Measurements from ENCODE around the gene SBF2.

The SBF2 gene

DNA sequence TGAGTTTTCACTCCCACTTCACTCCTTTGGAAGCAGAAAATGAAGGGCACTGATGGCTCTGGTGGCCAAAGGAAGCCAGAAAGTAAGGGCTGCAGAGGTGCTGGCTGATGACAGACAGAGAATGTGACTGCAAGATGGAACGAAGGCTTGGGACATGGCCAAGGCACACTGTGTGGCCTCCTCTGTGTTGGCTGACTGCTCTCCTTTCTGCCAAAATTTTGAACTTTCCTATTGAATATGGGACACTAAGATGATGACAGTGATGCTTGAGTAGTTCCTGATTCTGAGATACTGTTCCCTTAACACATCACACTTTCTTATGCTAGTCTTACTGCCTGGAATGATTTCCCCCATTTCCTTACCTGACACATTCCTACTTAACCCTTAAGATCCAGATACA lies 473.8 kb downstream of the SBF2 start:
- H3K4me3 ChIP-seq (ENCODE audit: low read depth, low read length), result no peak overlapping the region
- no peak for DNase-seq (ENCODE audit: low read depth)
- in situ Hi-C loops (cut with HindIII; ENCODE audit: low sequenced_read_pairs), result no loop called here
- TF ChIP-seq, protein P1, sequence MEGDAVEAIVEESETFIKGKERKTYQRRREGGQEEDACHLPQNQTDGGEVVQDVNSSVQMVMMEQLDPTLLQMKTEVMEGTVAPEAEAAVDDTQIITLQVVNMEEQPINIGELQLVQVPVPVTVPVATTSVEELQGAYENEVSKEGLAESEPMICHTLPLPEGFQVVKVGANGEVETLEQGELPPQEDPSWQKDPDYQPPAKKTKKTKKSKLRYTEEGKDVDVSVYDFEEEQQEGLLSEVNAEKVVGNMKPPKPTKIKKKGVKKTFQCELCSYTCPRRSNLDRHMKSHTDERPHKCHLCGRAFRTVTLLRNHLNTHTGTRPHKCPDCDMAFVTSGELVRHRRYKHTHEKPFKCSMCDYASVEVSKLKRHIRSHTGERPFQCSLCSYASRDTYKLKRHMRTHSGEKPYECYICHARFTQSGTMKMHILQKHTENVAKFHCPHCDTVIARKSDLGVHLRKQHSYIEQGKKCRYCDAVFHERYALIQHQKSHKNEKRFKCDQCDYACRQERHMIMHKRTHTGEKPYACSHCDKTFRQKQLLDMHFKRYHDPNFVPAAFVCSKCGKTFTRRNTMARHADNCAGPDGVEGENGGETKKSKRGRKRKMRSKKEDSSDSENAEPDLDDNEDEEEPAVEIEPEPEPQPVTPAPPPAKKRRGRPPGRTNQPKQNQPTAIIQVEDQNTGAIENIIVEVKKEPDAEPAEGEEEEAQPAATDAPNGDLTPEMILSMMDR (IDR thresholded peaks at IDR 0.05; ENCODE audit: low read depth, low read length, missing control alignments), result no peak

DNA sequence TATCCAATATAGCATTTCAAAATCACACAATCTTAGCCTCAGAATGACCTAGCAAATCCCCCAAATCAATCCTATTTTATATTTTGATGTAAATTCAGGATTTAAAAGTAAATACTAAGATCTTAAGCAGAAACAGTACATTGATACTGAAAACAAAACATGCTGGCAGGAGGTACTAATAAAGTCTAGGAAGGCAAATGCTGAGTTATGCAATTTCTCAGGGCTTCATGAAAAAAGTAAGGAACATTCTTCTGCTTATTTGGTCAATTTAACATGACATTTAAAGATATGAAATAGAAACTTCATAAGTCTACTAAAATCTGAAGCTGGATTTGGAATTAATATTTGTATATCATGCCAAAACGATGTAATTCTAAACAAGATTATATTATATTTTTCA lies 476.8 kb downstream of the SBF2 start:
- no peak overlapping the region for H3K4me3 ChIP-seq (ENCODE audit: low read depth, low read length)
- in situ Hi-C loops (cut with HindIII; ENCODE audit: low sequenced_read_pairs), result no loop called here
- DNase-seq (ENCODE audit: low read depth), result no peak
- TF ChIP-seq, protein P1 (IDR thresholded peaks at IDR 0.05; ENCODE audit: low read depth, low read length, missing control alignments), result no peak

DNA sequence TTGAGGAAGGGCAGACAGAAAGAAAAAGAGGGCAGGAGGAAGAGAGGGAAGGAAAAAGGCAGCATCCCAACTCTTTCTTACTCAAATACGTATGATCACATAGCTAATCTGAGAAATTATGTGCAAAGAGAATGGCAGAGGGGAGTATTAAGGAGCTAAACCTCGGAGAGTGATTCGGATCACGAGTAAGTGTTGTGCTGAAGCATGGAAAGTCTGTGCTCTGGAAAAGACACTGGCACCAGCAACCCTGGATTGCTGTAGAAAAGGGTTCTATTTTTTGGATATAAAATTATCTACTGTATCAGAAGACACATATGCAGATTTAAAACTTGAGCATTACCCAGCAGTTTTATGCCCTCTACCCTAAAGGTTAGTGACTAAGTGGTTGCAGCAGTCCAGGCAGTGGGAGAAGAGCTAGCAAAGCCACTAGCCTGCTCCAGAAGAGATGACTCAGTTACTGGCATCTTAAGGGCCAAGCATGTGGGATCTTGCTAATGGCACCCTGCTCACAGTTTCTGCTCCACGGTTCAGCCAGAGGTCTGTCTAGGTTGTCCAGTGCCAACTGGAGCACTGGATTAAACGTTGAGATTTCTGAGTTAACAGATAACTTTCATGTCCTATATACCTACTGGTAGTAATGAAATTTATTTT lies 478.4 kb downstream of the SBF2 start:
- TF ChIP-seq, protein P1 (IDR thresholded peaks at IDR 0.05; ENCODE audit: low read depth, low read length, missing control alignments), result no peak
- no peak overlapping the region for H3K4me3 ChIP-seq (ENCODE audit: low read depth, low read length)
- in situ Hi-C loops (cut with HindIII; ENCODE audit: low sequenced_read_pairs), result no loop called here
- DNase-seq (ENCODE audit: low read depth), result peak; percentile 40

DNA sequence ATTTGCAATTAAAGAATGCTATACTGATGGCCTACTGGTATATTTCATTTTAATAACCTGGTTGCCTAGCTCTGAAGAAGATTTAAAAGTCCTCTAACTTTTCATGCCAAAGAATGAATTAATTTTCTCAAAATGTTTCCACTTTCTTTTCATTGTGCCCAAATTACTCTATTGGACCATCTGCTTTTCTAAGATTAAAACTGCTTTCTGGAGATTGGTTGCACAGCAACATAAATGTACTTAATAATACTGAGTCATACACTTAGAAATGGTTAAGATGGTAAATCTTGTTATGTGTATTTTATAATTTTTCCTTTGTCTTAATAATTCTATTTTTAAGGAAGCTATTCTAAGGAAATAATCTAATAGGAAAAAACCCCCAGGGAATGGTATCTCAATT lies 479.9 kb downstream of the SBF2 start:
- TF ChIP-seq, protein P1 (IDR thresholded peaks at IDR 0.05; ENCODE audit: low read depth, low read length, missing control alignments), result no peak
- no peak overlapping the region for H3K4me3 ChIP-seq (ENCODE audit: low read depth, low read length)
- in situ Hi-C loops (cut with HindIII; ENCODE audit: low sequenced_read_pairs), result no loop called here
- DNase-seq (ENCODE audit: low read depth), result no peak

DNA sequence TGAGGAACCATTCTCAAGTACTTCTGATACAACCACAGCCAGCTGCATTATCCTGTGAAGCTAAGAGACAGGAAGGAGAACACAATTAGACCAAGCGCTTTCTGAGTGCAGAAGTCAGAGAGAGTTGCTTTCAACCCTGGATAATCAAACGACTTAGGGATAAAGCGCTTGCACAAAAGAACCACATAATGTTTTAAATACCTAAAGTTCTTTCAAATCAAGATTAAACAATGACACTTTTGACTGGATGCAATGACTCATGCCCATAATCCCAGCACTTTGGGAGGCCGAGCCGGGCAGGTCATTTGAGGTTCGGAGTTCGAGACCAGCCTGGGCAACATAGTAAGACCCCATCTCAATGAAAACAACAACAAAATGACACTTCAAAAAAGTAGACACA lies 485.1 kb downstream of the SBF2 start:
- peak; percentile 29 for DNase-seq (ENCODE audit: low read depth)
- TF ChIP-seq, protein P1 (IDR thresholded peaks at IDR 0.05; ENCODE audit: low read depth, low read length, missing control alignments), result no peak
- in situ Hi-C loops (cut with HindIII; ENCODE audit: low sequenced_read_pairs), result no loop called here
- H3K4me3 ChIP-seq (ENCODE audit: low read depth, low read length), result no peak overlapping the region

DNA sequence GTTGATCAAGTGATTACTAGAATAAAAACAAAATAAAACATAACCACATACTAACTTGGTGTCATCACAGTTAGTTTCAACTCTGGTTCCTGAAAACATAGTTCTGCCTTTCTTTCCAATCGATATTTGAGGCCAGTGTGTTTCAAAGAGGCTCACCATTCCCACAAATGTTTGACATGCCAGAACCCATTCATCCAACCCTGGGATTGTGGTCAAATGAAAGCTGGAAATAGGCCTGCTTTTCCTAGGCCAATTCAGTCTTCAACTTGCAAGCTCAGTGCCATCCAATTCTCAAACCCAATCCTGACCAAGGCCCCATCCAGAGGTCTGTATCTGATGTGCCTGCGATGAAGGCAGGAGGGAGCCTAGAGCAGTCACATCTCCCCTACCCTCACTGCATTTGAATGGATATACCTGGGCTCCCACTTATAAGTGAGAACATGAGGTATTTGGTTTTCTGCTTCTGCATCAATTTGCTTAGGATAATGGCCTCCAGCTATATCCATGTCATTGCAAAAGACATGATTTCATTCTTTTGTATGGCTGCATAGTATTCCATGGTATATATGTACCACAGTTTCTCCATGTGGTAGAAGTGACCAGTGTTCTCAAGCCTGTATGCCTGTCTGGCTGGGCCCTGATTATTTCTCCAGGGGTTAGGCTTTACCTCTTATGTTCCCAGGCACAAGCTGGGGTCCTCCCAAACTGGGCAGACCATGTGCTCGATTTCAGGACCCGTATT lies 486.9 kb downstream of the SBF2 start:
- TF ChIP-seq, protein P1 (IDR thresholded peaks at IDR 0.05; ENCODE audit: low read depth, low read length, missing control alignments), result no peak
- DNase-seq (ENCODE audit: low read depth), result no peak
- H3K4me3 ChIP-seq (ENCODE audit: low read depth, low read length), result no peak overlapping the region
- in situ Hi-C loops (cut with HindIII; ENCODE audit: low sequenced_read_pairs), result no loop called here
